ENCODE data around the gene MSANTD3. TPM values are rescaled to one million over a fixed set of nuclear protein-coding genes. Genes with fewer than 3 reads are reported as not detected.
"Not testable (repeated sequence)": the region's sequence is repeated elsewhere in the genome, so short reads cannot be mapped to it uniquely, and the experiment has no call there.

Gene MSANTD3
- 10 to 100 TPM; 26.4 to 59.4 TPM for total RNA-seq
- long read RNA-seq, donor 1, transcript MSANTD3-203 (3 exons, 1,362 nt), result major isoform, 17 of 20 reads
- long read RNA-seq, donor 1, partial matches to known transcripts, result 2 of 20 reads
- long read RNA-seq, donor 1, other reads (novel, unspliced or antisense), result 1 of 20 reads
- long read RNA-seq, donor 2, transcript MSANTD3-203 (3 exons, 1,362 nt), result major isoform, 16 of 26 reads
- long read RNA-seq, donor 2, partial matches to known transcripts, result 4 of 26 reads
- long read RNA-seq, donor 2, other reads (novel, unspliced or antisense), result 5 of 26 reads

- intact Hi-C loops (cut with DNase I), result loop anchor here in 1 of 2 donors (5.0 kb wide), 1 partner anchor 74 kb away; the partner anchor contains the start of gene TEX10
- peak; percentile 85 for DNase-seq (ENCODE audit: low spot score)
Measured at GRCh38 chr9:100426530-100427365, at the start of gene MSANTD3. TSS of gene MSANTD3 (plus strand) at chr9:100427143. CDS start at chr9:100441939, 14,796 bp downstream.

- DNase-seq (ENCODE audit: low spot score), result no peak
- intact Hi-C loops (cut with DNase I), result no loop called here
Measured at GRCh38 chr9:100379862-100380261, 47.1 kb upstream of the MSANTD3 start.

- intact Hi-C loops (cut with DNase I); DNase-seq (ENCODE audit: low spot score): not testable (repeated sequence)
Measured at GRCh38 chr9:100392989-100393388, 34.0 kb upstream of the MSANTD3 start.

- intact Hi-C loops (cut with DNase I), result no loop called here
- no peak for DNase-seq (ENCODE audit: low spot score)
Measured at GRCh38 chr9:100394032-100394695, 32.8 kb upstream of the MSANTD3 start.

GRCh38 chr9:100394816-100395215, 32.1 kb upstream of the MSANTD3 start:
- intact Hi-C loops (cut with DNase I), result no loop called here
- DNase-seq (ENCODE audit: low spot score), result no peak

GRCh38 chr9:100396769-100397168, 30.2 kb upstream of the MSANTD3 start:
- no peak for DNase-seq (ENCODE audit: low spot score)
- intact Hi-C loops (cut with DNase I), result no loop called here

GRCh38 chr9:100397529-100398266, 29.2 kb upstream of the MSANTD3 start:
- no peak for DNase-seq (ENCODE audit: low spot score)

GRCh38 chr9:100401042-100401441, 25.9 kb upstream of the MSANTD3 start:
- intact Hi-C loops (cut with DNase I), result no loop called here
- DNase-seq (ENCODE audit: low spot score), result no peak

More at GRCh38 chr9:100397529-100398266, 29.2 kb upstream of the MSANTD3 start:
- intact Hi-C loops (cut with DNase I), result no loop called here

- intact Hi-C loops (cut with DNase I), result no loop called here
- DNase-seq (ENCODE audit: low spot score), result no peak
Measured at GRCh38 chr9:100406962-100407361, 20.0 kb upstream of the MSANTD3 start.

- DNase-seq (ENCODE audit: low spot score), result no peak
- intact Hi-C loops (cut with DNase I), result no loop called here
Measured at GRCh38 chr9:100408546-100409175, 18.3 kb upstream of the MSANTD3 start.

GRCh38 chr9:100409176-100409556, 17.8 kb upstream of the MSANTD3 start:
- intact Hi-C loops (cut with DNase I), result no loop called here
- DNase-seq (ENCODE audit: low spot score), result no peak

GRCh38 chr9:100411472-100412283, 15.3 kb upstream of the MSANTD3 start:
- peak; percentile 96 for DNase-seq (ENCODE audit: low spot score)
- intact Hi-C loops (cut with DNase I), result no loop called here

- intact Hi-C loops (cut with DNase I), result no loop called here
- no peak for DNase-seq (ENCODE audit: low spot score)
Measured at GRCh38 chr9:100413839-100414420, 13.0 kb upstream of the MSANTD3 start.

GRCh38 chr9:100417815-100418214, 9.1 kb upstream of the MSANTD3 start:
- DNase-seq (ENCODE audit: low spot score), result no peak
- intact Hi-C loops (cut with DNase I), result loop anchor here in 1 of 2 donors (5.0 kb wide), 1 partner anchor 1306 kb away; no protein-coding TSS in a partner anchor

GRCh38 chr9:100419166-100419565, 7.8 kb upstream of the MSANTD3 start:
- intact Hi-C loops (cut with DNase I), result loop anchor here in 1 of 2 donors (5.0 kb wide), 1 partner anchor 1307 kb away; no protein-coding TSS in a partner anchor
- DNase-seq (ENCODE audit: low spot score), result no peak

GRCh38 chr9:100421116-100421515, 5.8 kb upstream of the MSANTD3 start:
- DNase-seq (ENCODE audit: low spot score); intact Hi-C loops (cut with DNase I): not testable (repeated sequence)

GRCh38 chr9:100425758-100426157, 1.2 kb upstream of the MSANTD3 start:
- no peak for DNase-seq (ENCODE audit: low spot score)
- intact Hi-C loops (cut with DNase I), result loop anchor here in 1 of 2 donors (5.0 kb wide), 1 partner anchor 73 kb away; the partner anchor contains the start of gene TEX10
